Measurements from ENCODE around the gene AOAH. TPM values are rescaled to one million over a fixed set of nuclear protein-coding genes. Genes with fewer than 3 reads are reported as not detected.

AOAH gene
- total RNA-seq, 1 donor from 2014 or later: 0.28 TPM

GRCh38 chr7:36600314-36600682 lies 124.0 kb downstream of the AOAH start:
- H3K36me3 Mint-ChIP-seq (ENCODE audit: low read depth, unreplicated experiment): no peaks in the 10 kb centered on the region
- no peak overlapping the region for H3K27ac Mint-ChIP-seq (ENCODE audit: unreplicated experiment)
- peaks cover 1% of the 10 kb centered on the region for H3K27me3 Mint-ChIP-seq (ENCODE audit: unreplicated experiment)

GRCh38 chr7:36599645-36600313 lies 124.5 kb downstream of the AOAH start:
- no peaks in the 10 kb centered on the region for H3K36me3 Mint-ChIP-seq (ENCODE audit: low read depth, unreplicated experiment)
- no peak overlapping the region for H3K4me3 Mint-ChIP-seq (ENCODE audit: unreplicated experiment)
- TF ChIP-seq CTCF (IDR thresholded peaks at IDR 0.05; ENCODE audit: unreplicated experiment): no peak
- DNase-seq (ENCODE audit: low spot score): no peak
- peaks cover 1% of the 10 kb centered on the region for H3K27me3 Mint-ChIP-seq (ENCODE audit: unreplicated experiment)
- H3K4me1 Mint-ChIP-seq (ENCODE audit: unreplicated experiment): peaks cover 7% of the 10 kb centered on the region
- no peaks in the 10 kb centered on the region for H3K9me3 Mint-ChIP-seq (ENCODE audit: unreplicated experiment)
- no peak overlapping the region for H3K27ac Mint-ChIP-seq (ENCODE audit: unreplicated experiment)

More at GRCh38 chr7:36600314-36600682, 124.0 kb downstream of the AOAH start:
- TF ChIP-seq CTCF (IDR thresholded peaks at IDR 0.05; ENCODE audit: unreplicated experiment): no peak
- H3K4me1 Mint-ChIP-seq (ENCODE audit: unreplicated experiment): peaks cover 7% of the 10 kb centered on the region
- no peak for DNase-seq (ENCODE audit: low spot score)
- no peaks in the 10 kb centered on the region for H3K9me3 Mint-ChIP-seq (ENCODE audit: unreplicated experiment)
- no peak overlapping the region for H3K4me3 Mint-ChIP-seq (ENCODE audit: unreplicated experiment)

- DNase-seq (ENCODE audit: low spot score): no peak
- Mint-ChIP-seq H3K4me1 (ENCODE audit: unreplicated experiment) (peaks cover 7% of the 10 kb centered on the region), H3K36me3 (ENCODE audit: low read depth, unreplicated experiment) (no peaks in the 10 kb centered on the region), H3K4me3 (ENCODE audit: unreplicated experiment) (no peak overlapping the region), H3K27me3 (ENCODE audit: unreplicated experiment) (peaks cover 1% of the 10 kb centered on the region), H3K9me3 (ENCODE audit: unreplicated experiment) (no peaks in the 10 kb centered on the region), H3K27ac (ENCODE audit: unreplicated experiment) (no peak overlapping the region)
- no peak for TF ChIP-seq CTCF (IDR thresholded peaks at IDR 0.05; ENCODE audit: unreplicated experiment)
These were observed 126.1 kb downstream of the AOAH start for GRCh38 chr7:36598054-36598674.

GRCh38 chr7:36597090-36597773 lies 127.1 kb downstream of the AOAH start:
- H3K27me3 Mint-ChIP-seq (ENCODE audit: unreplicated experiment): peaks cover 1% of the 10 kb centered on the region
- H3K9me3 Mint-ChIP-seq (ENCODE audit: unreplicated experiment): no peaks in the 10 kb centered on the region
- no peak overlapping the region for H3K27ac Mint-ChIP-seq (ENCODE audit: unreplicated experiment)
- DNase-seq (ENCODE audit: low spot score): no peak
- H3K4me1 Mint-ChIP-seq (ENCODE audit: unreplicated experiment): peaks cover 7% of the 10 kb centered on the region
- H3K36me3 Mint-ChIP-seq (ENCODE audit: low read depth, unreplicated experiment): no peaks in the 10 kb centered on the region
- no peak for TF ChIP-seq CTCF (IDR thresholded peaks at IDR 0.05; ENCODE audit: unreplicated experiment)
- no peak overlapping the region for H3K4me3 Mint-ChIP-seq (ENCODE audit: unreplicated experiment)

GRCh38 chr7:36594445-36594844 lies 129.8 kb downstream of the AOAH start:
- TF ChIP-seq CTCF (IDR thresholded peaks at IDR 0.05; ENCODE audit: unreplicated experiment): no peak
- no peaks in the 10 kb centered on the region for H3K36me3 Mint-ChIP-seq (ENCODE audit: low read depth, unreplicated experiment)
- H3K27ac Mint-ChIP-seq (ENCODE audit: unreplicated experiment): no peak overlapping the region
- H3K9me3 Mint-ChIP-seq (ENCODE audit: unreplicated experiment): no peaks in the 10 kb centered on the region
- H3K27me3 Mint-ChIP-seq (ENCODE audit: unreplicated experiment): no peaks in the 10 kb centered on the region
- H3K4me1 Mint-ChIP-seq (ENCODE audit: unreplicated experiment): no peaks in the 10 kb centered on the region
- DNase-seq (ENCODE audit: low spot score): no peak
- no peak overlapping the region for H3K4me3 Mint-ChIP-seq (ENCODE audit: unreplicated experiment)

Measured in endothelial cell (in vitro differentiated cells).